ENCODE measurements around the gene OR2AE1.
"Not testable (repeated sequence)": the region's sequence is repeated elsewhere in the genome, so short reads cannot be mapped to it uniquely, and the experiment has no call there.

OR2AE1 gene, protein sequence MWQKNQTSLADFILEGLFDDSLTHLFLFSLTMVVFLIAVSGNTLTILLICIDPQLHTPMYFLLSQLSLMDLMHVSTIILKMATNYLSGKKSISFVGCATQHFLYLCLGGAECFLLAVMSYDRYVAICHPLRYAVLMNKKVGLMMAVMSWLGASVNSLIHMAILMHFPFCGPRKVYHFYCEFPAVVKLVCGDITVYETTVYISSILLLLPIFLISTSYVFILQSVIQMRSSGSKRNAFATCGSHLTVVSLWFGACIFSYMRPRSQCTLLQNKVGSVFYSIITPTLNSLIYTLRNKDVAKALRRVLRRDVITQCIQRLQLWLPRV

DNA sequence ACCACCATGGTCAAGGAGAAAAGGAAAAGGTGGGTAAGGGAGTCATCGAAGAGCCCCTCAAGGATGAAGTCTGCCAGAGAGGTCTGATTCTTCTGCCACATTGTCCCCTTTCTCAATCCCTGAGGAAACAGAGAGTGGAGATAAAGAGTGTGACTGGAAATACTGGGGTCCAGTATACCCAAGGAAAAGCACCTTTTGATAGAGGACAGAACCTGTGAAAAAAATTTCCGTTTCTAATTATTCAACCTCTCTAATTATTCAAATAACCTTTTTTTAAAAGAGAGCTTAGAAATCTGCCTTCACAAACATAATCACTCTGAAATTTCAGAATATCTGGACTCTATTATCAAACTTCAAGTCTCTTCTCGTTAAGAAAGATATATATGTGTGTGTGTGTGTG, at the start of gene OR2AE1:
OR2AE1 (minus strand) TSS at position 101 of the 400 bp plus-strand sequence; CDS start at position 101, 0 bp downstream.
- no peak for DNase-seq (ENCODE audit: low read depth, low spot score)

DNA sequence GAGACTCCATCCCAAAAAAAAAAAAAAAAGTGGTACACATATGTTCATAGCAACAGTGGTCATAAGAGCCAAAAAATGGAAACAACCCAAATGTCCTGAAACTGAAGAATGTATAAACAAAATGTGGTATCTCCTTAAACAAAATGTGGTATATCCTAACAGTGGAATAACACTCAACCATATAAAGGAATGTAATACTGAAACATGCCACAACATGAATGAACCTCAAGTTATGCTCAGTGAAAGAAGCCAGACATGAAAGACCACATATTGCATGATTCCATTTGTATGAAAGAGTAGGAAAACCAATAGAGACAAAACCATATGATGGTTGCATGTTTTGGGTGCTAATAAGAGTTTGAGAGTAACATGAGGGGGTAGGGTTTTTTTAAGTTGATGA, 49.5 kb upstream of the OR2AE1 start:
- DNase-seq (ENCODE audit: low read depth, low spot score): no peak

DNA sequence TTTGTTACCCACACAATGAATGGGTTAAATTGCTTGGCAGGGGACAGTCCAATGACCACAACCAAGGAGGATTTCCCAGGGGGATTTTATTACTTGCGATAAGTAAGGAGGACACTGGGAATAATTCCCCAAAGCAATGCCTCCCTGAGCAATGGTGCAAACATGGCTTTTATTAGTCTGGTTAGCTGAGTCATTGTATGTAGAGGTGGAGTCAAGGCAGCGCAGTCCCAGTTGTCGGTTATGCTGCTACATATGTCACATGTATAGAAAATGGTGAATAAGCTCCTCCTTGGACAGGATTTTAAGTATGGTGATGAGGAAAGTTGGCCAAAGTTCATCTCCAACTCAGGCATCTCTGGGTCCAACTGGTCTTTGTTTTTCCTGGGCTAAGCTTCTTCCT, 46.4 kb upstream of the OR2AE1 start:
- no peak for DNase-seq (ENCODE audit: low read depth, low spot score)

DNA sequence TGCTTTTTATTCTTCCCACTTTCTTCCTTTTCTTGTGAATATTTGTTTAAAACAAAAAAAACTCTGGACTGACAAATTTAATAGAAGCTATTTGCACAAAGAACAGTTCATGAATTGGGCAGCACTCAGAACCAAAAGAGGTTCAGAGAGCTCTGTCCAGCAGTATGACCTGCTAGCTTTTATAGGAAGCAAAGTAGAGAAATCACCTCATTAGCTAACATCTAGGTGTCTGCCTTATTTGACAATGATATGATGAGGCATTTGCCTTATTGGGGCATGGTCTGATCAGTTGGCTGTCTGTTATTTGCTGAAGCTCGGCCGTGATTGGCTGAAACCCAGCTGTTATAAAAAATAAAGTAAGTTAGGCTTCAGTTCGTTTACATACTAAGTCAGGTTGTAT, 43.3 kb upstream of the OR2AE1 start:
- no peak for DNase-seq (ENCODE audit: low read depth, low spot score)

DNA sequence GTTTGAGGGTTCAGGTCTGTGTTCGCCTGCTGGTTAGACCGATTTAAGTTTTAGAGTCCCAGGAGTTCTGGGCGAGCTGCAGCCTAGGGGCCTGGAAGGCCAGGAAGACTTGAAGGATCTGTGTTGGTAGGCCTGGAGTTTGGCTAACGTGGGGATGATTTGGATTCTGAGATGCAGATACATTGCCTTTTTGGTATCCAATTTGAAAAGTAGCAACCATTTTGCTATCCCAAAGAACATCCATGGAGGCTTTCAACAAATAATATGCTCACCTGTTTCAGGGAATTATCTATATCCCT, 42.9 kb upstream of the OR2AE1 start:
- DNase-seq (ENCODE audit: low read depth, low spot score): no peak

DNA sequence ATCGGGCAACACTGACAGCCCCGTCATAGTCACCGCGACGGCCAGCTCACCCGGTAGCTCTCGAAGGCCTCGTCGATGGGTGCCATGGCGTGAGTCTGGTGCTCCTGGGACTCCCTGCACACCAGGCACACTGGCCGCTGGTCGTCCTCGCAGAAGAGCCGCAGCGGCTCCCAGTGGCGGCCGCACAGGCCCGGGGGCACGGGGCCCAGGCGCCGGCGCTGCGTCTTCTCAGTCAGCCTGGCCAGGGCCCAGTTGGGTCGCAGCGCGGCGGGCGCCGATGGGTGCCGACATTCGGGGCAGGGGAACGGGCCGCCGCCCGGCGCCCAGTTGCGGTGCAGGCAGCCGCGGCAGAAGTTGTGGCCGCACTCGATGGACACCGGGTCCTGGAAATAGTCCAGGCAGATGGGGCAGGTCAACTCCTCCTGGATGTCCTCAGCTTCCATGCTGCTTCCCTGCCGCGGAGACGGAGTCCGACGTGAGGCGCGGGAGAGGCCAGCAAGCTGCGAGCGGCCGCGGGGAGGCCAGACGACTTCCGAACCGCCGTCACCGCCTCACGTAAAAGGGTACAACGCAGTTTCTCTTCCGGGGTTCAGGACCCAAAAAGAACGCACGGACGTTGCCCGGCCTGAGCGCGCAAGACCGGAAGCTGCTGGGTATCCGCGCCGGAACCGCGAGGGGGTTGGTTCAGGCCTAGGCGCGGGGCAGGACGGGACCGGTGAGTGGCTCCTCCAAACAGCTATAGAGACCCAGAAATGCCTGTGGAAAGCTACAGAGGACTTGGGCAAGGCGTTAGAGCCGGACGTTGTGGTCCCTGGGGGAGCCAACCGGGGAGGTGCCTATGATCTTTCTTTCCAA, 42.4 kb upstream of the OR2AE1 start, which contains the start of gene TRIM4:
TRIM4 (minus strand) TSS at position 572 of the 855 bp plus-strand sequence; CDS start at position 443, 129 bp downstream.
- DNase-seq (ENCODE audit: low read depth, low spot score): peak; percentile 78

DNA sequence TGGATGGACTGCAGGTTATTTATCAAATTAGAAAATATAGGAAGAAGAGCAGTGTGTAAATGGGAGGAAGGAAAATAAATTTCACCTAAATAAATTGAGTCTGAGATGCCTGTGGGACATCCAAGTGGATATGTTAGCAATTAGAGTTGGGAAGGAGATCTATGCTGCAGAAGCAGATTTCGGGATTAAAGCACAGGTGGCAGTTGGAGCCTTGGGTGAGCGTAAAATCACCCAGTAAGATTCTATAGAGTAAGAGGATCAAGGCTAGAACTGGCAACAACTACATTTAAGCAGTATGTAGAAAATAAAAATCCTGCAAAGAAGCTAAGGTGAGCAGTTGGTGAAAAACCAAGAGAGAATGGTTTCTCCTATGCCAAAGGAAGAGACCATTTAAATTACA, 34.1 kb upstream of the OR2AE1 start:
- no peak for DNase-seq (ENCODE audit: low read depth, low spot score)

DNA sequence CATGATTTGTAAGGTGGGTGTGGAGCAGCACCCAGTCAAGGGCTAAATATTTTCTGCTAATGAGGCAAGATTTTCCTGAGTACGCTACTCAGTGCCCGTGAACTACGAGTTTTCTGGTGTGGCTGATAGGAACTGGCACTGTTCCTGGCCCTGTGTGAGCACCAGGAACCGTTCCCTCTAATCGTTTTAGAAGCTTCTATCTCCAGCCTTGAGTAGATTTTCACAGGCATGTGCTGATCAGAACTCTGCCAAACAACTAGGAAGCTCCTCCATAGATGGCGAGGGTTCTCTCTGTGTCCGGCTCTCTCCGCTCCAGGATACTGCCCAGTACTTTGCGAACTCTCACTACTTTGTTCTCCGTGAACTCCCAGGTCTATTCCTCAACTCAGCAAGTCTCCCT, 24.7 kb upstream of the OR2AE1 start:
- no peak for DNase-seq (ENCODE audit: low read depth, low spot score)

DNA sequence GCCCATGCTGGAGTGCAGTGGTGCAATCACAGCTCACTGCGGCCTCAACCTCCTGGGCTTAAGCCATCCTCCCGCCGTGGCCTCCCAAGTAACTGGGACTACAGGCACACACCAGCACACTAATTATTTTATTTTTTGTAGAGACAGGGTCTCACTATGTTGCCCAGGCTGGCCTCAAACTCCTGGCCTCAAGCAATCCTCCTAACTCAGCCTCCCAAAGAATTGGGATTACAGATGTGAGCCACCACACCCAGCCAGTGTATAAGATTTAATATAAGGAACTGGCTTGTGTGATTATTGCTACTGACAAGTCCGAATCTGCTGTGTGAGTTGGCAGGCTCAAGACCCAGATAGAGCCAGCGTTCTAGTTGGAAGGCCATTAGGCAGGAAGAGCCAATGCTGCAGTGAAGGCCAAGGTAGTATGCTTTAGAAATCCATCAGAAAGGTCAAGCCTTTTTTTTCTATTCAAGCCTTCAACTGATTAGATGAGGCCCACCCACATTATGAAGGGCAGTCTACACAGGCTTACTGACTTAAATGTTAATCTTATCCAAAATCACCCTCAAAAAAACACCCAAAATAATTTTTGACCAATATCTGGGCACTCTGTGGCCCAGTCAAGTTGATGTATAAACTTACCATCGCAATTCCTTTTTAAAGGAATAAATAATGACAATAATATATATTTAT, 23.1 kb upstream of the OR2AE1 start:
- DNase-seq (ENCODE audit: low read depth, low spot score): no peak

DNA sequence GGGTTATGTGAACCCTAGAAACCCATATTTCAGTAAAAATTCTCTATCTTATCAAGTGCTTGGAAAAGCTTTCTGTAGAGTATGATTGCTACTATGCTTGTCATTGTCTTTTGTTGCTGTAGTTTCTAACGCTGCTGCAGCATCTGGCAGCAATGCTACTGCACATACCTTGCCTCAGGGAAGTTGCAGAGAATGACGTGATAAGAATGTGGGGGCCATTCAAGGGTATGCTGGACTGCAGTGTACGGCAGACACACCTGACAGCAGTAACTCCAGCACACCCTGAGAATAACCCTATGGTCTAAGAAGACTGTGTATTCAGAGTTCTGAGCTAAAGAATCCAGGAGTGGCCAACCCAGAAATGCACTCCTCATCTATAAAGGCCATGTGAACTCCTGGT, 22.0 kb upstream of the OR2AE1 start:
- no peak for DNase-seq (ENCODE audit: low read depth, low spot score)

DNA sequence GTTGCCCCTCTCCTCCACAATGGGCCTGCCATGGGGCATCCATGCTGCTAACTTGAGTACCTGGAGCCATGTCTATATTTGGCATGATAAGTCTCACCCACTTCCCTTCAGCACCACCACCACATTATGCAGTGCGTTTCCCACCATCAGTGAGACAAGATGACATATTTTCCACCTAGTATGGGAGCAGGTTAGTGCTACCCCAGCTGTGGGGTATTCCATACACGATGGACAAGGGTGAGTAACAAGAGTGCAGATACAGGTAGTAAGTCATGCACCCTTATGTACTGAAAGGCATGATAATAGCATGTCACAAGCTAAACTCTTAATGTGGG, 21.2 kb upstream of the OR2AE1 start:
- DNase-seq (ENCODE audit: low read depth, low spot score): no peak

DNA sequence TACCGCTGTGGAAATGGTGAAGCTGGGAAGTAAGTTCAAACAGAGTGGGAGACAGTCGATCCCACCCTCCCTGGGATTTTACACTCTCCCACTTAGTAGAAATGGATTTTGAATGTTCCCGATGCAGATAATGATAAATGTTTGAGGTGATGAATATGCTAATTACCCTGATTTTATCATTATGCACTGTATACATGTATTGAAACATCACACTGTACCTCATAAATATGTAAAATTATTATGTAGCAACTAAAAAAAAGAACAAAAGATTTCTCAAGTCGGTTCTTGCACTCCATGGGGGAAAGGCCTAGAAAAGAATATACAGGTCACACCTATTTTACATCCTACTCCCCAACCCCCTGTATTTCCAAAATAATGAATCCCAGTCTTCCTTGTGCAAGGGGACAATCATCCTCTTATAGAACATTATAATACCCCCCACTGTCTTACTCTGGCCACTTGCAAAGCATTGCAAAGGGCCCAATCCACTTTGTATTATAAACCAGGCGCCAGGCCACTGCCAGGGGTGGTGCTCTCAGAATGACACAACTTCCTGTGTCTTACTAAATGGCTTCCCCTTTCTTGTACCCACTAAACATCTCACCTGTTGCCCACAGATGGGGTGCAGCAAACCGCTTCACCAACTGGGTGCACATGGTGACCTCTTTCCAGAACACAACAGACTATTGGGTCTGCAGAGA, 20.6 kb upstream of the OR2AE1 start:
- no peak for DNase-seq (ENCODE audit: low read depth, low spot score)

DNA sequence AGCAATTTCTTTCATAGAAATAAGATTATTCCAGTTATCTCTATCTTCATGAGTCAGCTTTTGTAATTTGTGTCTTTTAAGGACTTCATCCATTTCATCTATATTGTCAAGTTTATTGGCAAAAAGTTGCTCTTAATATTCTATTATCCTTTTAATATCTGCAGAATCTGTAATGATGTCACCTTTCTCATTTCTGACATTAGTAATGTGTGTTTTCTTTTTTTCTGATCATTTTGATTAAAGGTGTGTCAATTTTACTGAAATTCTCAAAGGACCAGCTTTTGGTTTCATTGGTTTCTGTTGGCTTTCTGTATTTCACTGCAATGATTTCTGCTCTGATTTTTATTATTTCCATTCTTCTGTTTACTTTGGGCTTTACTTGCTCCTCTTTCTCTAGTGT, 17.9 kb upstream of the OR2AE1 start:
- DNase-seq (ENCODE audit: low read depth, low spot score): no peak

DNA sequence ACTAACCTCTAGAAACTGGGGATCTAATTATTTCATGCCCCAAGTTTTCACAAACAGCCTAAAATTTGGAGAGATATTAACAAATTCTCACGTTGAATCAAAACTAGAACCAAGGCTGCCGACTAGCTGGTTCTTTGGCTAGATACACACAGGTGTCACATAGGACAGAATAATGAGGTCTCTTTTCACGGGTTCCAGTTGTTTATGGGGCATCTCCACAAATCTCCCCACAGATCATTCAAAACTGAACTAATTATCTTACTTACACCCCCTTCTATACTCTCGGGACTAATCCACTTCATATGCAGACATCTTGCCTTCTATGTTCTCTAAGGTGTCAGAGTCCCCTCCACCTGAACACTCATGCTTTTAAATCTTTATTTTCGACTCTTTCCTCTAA, 16.4 kb upstream of the OR2AE1 start:
- no peak for DNase-seq (ENCODE audit: low read depth, low spot score)

DNA sequence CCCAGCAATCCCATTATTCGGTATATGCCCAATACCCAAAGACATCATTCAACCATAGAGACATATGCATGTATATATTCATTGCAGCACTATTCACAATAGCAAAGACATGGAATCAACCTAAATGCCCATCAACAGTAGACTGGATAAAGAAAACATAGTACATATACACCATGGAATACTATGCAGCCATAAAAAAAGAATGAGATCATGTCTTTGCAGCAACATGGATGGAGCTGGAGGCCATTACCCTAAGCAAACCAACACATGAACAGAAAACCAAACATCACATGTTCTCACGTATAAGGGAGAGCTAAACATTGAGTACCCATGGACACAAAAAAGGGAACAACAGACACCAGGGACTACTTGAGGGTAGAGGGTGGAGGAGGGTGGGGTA, 13.5 kb upstream of the OR2AE1 start:
- DNase-seq (ENCODE audit: low read depth, low spot score): not testable (repeated sequence)

DNA sequence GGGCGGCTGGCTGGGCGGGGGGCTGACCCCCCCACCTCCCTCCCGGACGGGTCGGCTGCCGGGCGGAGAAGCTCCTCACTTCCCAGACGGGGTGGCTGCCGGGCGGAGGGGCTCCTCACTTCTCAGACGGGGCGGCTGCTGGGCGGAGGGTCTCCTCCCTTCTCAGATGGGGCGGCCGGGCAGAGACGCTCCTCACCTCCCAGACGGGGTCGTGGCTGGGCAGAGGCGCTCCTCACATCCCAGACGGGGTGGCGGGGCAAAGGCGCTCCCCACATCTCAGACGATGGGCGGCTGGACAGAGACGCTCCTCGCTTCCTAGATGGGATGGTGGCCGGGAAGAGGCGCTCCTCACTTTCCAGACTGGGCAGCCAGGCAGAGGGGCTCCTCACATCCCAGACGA, 11.5 kb upstream of the OR2AE1 start:
- DNase-seq (ENCODE audit: low read depth, low spot score): not testable (repeated sequence)

DNA sequence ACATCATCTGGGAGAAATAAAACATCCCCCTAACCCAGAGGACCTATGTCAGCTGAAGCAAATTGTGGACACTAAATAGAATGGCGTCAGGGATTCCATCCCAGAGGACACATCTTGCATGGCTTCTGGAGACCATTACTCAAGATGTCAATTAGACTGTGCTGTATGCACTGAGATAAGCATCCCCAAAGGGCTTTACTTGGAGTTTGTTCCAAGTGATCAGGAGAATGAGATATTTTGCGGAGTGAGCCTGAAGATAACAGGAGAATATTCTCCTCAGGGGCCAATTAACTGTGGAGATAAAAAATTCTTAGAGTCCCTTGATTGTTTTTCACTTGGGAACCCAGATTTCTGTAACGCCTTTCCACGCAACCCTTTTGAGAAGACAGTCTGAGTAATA, 4.5 kb upstream of the OR2AE1 start:
- DNase-seq (ENCODE audit: low read depth, low spot score): no peak

DNA sequence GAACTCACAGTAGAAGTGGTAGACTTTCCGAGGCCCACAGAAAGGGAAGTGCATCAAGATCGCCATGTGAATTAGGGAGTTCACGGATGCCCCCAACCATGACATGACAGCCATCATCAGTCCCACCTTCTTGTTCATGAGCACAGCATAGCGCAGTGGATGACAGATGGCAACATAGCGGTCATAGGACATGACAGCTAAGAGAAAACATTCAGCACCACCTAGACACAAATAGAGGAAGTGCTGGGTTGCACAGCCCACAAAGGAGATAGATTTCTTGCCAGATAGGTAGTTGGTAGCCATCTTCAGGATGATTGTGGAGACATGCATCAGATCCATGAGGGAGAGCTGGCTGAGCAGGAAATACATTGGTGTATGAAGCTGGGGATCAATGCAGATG, 342 bp downstream of the OR2AE1 start:
- DNase-seq (ENCODE audit: low read depth, low spot score): no peak

DNA sequence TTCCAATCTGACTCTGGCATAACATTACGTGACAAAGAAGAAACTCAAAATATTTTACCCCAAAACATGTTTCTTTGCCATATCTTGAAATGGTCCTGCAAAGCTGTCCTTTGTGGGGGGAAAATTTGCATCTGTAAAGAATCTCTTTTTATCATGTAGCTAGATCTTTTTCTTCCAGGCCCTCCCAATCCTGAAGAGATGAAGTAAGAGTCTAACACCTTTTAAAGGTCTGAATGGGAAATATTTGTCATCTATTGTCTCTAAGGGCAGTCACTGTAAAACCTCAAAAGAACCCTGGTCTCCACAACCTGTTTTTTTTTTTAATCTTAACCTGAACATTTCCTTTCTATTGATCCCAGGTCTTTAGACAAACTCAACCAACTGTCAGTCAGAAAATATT, 8.6 kb downstream of the OR2AE1 start:
- no peak for DNase-seq (ENCODE audit: low read depth, low spot score)

DNA sequence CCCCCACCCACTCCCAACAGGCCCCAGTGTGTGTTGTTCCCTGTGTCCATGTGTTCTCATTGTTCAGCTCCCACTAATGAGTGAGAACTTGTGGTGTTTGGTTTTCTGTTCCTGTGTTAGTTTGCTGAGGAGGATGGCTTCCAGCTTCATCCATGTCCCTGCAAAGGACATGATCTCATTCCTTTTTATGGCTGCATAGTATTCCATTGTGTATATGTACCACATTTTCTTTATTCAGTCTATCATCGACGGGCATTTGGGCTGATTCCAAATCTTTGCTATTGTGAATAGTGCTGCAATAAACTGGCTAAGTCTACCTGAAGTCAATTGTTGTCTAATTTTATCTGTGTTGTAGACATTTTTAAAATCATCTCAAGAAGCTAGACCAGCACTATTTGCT, 9.4 kb downstream of the OR2AE1 start:
- DNase-seq (ENCODE audit: low read depth, low spot score): not testable (repeated sequence)

DNA sequence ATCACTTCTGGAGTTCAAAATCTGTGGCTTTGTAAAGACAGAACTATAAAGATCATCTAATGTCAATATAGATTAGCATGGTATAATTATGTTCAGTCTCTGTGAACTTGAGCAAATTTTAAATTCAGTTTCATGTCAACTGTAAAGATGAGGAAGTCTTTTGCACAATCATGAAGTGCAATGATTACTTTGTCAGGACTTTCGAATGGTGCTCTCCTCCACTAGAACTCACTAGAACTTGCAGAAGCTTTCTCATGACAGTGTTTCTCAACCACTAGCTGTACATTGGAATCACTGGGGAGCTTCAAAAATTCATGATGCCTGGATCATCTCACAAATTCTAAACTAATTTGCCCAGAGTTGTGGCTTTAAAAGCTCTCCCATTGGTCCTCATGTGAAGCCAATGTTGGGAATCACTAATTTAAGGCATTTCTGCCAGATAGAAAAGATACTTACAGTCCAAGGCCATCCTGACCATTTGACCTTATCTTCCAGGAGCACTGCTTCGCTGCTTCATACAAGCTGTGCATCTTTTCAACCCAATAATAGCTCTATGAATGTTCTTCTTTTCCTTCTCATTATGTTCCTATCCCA, 12.9 kb downstream of the OR2AE1 start:
- no peak for DNase-seq (ENCODE audit: low read depth, low spot score)

Measured in activated CD4-positive, CD25-positive, alpha-beta regulatory T cell treated with anti-CD3 and anti-CD28 coated beads, Interleukin-2, amount 50 U/mL, for 16 hours (primary cell).